ENCODE results near the gene NANOS3.

- TF ChIP-seq CTCF (IDR thresholded peaks at IDR 0.05) (no peak), POLR2A (IDR thresholded peaks at IDR 0.05) (no peak)
These were observed 16.1 kb upstream of the NANOS3 start for GRCh38 chr19:13860679-13861391.

Measured in prostate gland (tissue), 2 donors.